Tibial nerve (tissue), 4 donors: ENCODE data around the gene ETV3. TPM values are rescaled to one million over a fixed set of nuclear protein-coding genes. Genes with fewer than 3 reads are reported as not detected.

Experiments
- DNase-seq, 2 donors: peaks; one replicate each; pipeline ENCODE4 v3.0.0-alpha.2; 2019; ENCODE audit warnings: low spot score in 2 of 2
- H3K27ac ChIP-seq, 4 donors: fragments of 200-600 bp; sonication (generic) in 3 of 4; one replicate each; pipeline ENCODE4 v1.5.1; 2017 to 2019; ENCODE audit warnings: mild to moderate bottlenecking in 1 of 4
- H3K27me3 ChIP-seq, 2 donors: fragments of 200-600 bp; sonication (generic) in 1 of 2; one replicate each; pipeline versions ENCODE4 v1.5.1 to v1.6.0; 2017 to 2019
- H3K36me3 ChIP-seq, 3 donors: fragments of 200-600 bp; sonication (generic); one replicate each; pipeline ENCODE4 v1.5.1; 2018 to 2019
- H3K4me1 ChIP-seq, 4 donors: fragments of 200-600 bp; sonication (generic) in 3 of 4; one replicate each; pipeline ENCODE4 v1.5.1; 2017 to 2019
- H3K4me3 ChIP-seq, 4 donors: fragments of 200-600 bp; sonication (generic) in 3 of 4; one replicate each; pipeline ENCODE4 v1.5.1; 2017 to 2019; ENCODE audit warnings: mild to moderate bottlenecking in 1 of 4, moderate library complexity in 1 of 4
- H3K9me3 ChIP-seq, 4 donors: fragments of 200-600 bp; sonication (generic) in 3 of 4; one replicate each; pipeline ENCODE4 v1.5.1; 2017 to 2019
- CTCF ChIP-seq, 5 experiments: fragments of 200-600 bp in 3 of 5; fragments of 450-650 bp in 2 of 5; sonication (generic) in 3 of 5; IDR thresholded peaks; one replicate each; pipeline ENCODE4 v1.5.1; 2016 to 2019; ENCODE audit warnings: antibody characterized with exemption in 5 of 5, mild to moderate bottlenecking in 3 of 5, moderate library complexity in 2 of 5
- EP300 ChIP-seq, 2 donors: sonication (generic); formaldehyde crosslinking; IDR thresholded peaks; one replicate each; pipeline ENCODE4 v1.6.1; 2017; ENCODE audit warnings: antibody characterized with exemption in 2 of 2, mild to moderate bottlenecking in 1 of 2
- POLR2A ChIP-seq, 2 donors: fragments of 450-650 bp; IDR thresholded peaks; one replicate each; pipeline ENCODE4 v1.6.1; 2017; ENCODE audit warnings: antibody characterized with exemption in 2 of 2, mild to moderate bottlenecking in 2 of 2, moderate library complexity in 2 of 2
- WGBS, 2 donors: methylation state at CpG; one replicate each; pipeline ENCODE4 v1.1.5; 2018; 5-methylcytosine and 5-hydroxymethylcytosine counted together
- total RNA-seq, 4 donors: library from RNA; depleted of rRNA; stranded (reverse); fragments of >200 nt; gene quantifications; one replicate each; pipeline ENCODE4 v1.1.0, GENCODE V29; 2016

Gene ETV3
- total RNA-seq, 4 donors from 2014 or later: 18.4 to 20.0 (median 19.1) TPM

GRCh38 chr1:157150631-157151030 is 12.4 kb upstream of the ETV3 start:
- Histone ChIP-seq H3K27me3 (no peaks in the 10 kb centered on the region), H3K36me3 (no peaks in the 10 kb centered on the region), H3K9me3 (no peaks in the 10 kb centered on the region), H3K4me3 (no peak overlapping the region), H3K27ac (no peak overlapping the region), H3K4me1 (peaks cover 0 to 26% (median 15%) of the 10 kb centered on the region in 4 donors)
- 91 to 97% methylated on average over 6 of the region's 6 CpGs for WGBS, 2 donors
- no peak for DNase-seq
- TF ChIP-seq POLR2A (IDR thresholded peaks at IDR 0.05) (no peak), EP300 (IDR thresholded peaks at IDR 0.05) (no peak)

- no peak for DNase-seq
- no peaks in the 10 kb centered on the region for H3K36me3 ChIP-seq
- TF ChIP-seq CTCF (IDR thresholded peaks at IDR 0.05) (no peak), POLR2A (IDR thresholded peaks at IDR 0.05) (no peak), EP300 (IDR thresholded peaks at IDR 0.05) (no peak)
- H3K4me3 ChIP-seq: no peak overlapping the region
- H3K9me3 ChIP-seq: no peaks in the 10 kb centered on the region
- 36 to 39% methylated on average over 10 of the region's 10 CpGs for WGBS, 2 donors
- peak overlapping the region in 2 of 4 donors; percentile 5 to 36 for H3K27ac ChIP-seq
- no peaks in the 10 kb centered on the region for H3K27me3 ChIP-seq
- peaks cover 0 to 13% (median 3%) of the 10 kb centered on the region in 4 donors for H3K4me1 ChIP-seq
Measured at GRCh38 chr1:157147906-157148700, 9.9 kb upstream of the ETV3 start.

- no peak for TF ChIP-seq CTCF (IDR thresholded peaks at IDR 0.05)
- no peak for TF ChIP-seq EP300 (IDR thresholded peaks at IDR 0.05)
- no peak for TF ChIP-seq POLR2A (IDR thresholded peaks at IDR 0.05)
- 78 to 79% methylated on average over 1 of the region's 1 CpG for WGBS, 2 donors
- Histone ChIP-seq H3K4me3 (no peak overlapping the region), H3K27me3 (no peaks in the 10 kb centered on the region), H3K27ac (no peak overlapping the region), H3K9me3 (no peaks in the 10 kb centered on the region), H3K36me3 (no peaks in the 10 kb centered on the region), H3K4me1 (peaks cover 0 to 13% (median 3%) of the 10 kb centered on the region in 4 donors)
- DNase-seq: no peak
Measured at GRCh38 chr1:157147037-157147436, 8.8 kb upstream of the ETV3 start.

- H3K36me3 ChIP-seq: no peaks in the 10 kb centered on the region
- no peaks in the 10 kb centered on the region for H3K27me3 ChIP-seq
- H3K4me1 ChIP-seq: peaks cover 0 to 13% (median 3%) of the 10 kb centered on the region in 4 donors
- WGBS, 2 donors: 77 to 87% methylated on average over 3 of the region's 3 CpGs
- H3K27ac ChIP-seq: no peak overlapping the region
- TF ChIP-seq CTCF (IDR thresholded peaks at IDR 0.05) (no peak), POLR2A (IDR thresholded peaks at IDR 0.05) (no peak), EP300 (IDR thresholded peaks at IDR 0.05) (no peak)
- H3K9me3 ChIP-seq: no peaks in the 10 kb centered on the region
- no peak for DNase-seq
- no peak overlapping the region for H3K4me3 ChIP-seq
Measured at GRCh38 chr1:157146244-157146643, 8.0 kb upstream of the ETV3 start.

GRCh38 chr1:157145076-157145475 is 6.9 kb upstream of the ETV3 start:
- no peak for DNase-seq
- H3K27ac ChIP-seq: no peak overlapping the region
- H3K4me1 ChIP-seq: peaks cover 0 to 13% (median 3%) of the 10 kb centered on the region in 4 donors
- no peak for TF ChIP-seq EP300 (IDR thresholded peaks at IDR 0.05)
- TF ChIP-seq POLR2A (IDR thresholded peaks at IDR 0.05): no peak
- no peak for TF ChIP-seq CTCF (IDR thresholded peaks at IDR 0.05)
- H3K36me3 ChIP-seq: no peaks in the 10 kb centered on the region
- 69 to 84% methylated on average over 1 of the region's 1 CpG for WGBS, 2 donors
- no peaks in the 10 kb centered on the region for H3K9me3 ChIP-seq
- H3K27me3 ChIP-seq: no peaks in the 10 kb centered on the region
- H3K4me3 ChIP-seq: no peak overlapping the region
